HepG2 (cell line): ENCODE data around the gene COPS9. TPM values are rescaled to one million over a fixed set of nuclear protein-coding genes. Genes with fewer than 3 reads are reported as not detected.

Experiments used
- ARNT ChIP-seq: fragments of 450-650 bp; IDR thresholded peaks from 2 replicates; pipeline ENCODE4 v1.6.1; 2017
- ARNT2 ChIP-seq: sonication (generic); formaldehyde crosslinking; IDR thresholded peaks from 2 replicates; pipeline ENCODE4 v1.8.0; 2022; ENCODE audit warnings: mild to moderate bottlenecking, low read depth, missing genetic modification reagents, moderate library complexity
- BCLAF1 ChIP-seq: fragments of 450-650 bp; IDR thresholded peaks from 2 replicates; pipeline ENCODE4 v1.6.1; 2017; ENCODE audit warnings: mild to moderate bottlenecking
- CSRNP1 ChIP-seq: sonication (generic); formaldehyde crosslinking; IDR thresholded peaks from 2 replicates; pipeline ENCODE4 v1.8.1; 2023; ENCODE audit warnings: mild to moderate bottlenecking, missing genetic modification reagents
- FLYWCH1 ChIP-seq: sonication (generic); formaldehyde crosslinking; IDR thresholded peaks from 2 replicates; pipeline ENCODE4 v1.8.1; 2023; ENCODE audit warnings: mild to moderate bottlenecking, missing genetic modification reagents
- GATA4 ChIP-seq: sonication (generic); IDR thresholded peaks from 2 replicates; pipeline ENCODE4 v1.6.1; 2016; ENCODE audit warnings: antibody characterized with exemption, low read depth, borderline replicate concordance
- HOXA7 ChIP-seq: sonication (generic); formaldehyde crosslinking; IDR thresholded peaks from 2 replicates; pipeline ENCODE4 v1.8.1; 2022; ENCODE audit warnings: mild to moderate bottlenecking, missing genetic modification reagents, moderate library complexity
- JUN ChIP-seq: sonication (generic); formaldehyde crosslinking; IDR thresholded peaks from 2 replicates; pipeline ENCODE4 v1.4.0; 2020; ENCODE audit warnings: mild to moderate bottlenecking, missing genetic modification reagents
- KDM2A ChIP-seq: sonication (generic); formaldehyde crosslinking; IDR thresholded peaks from 2 replicates; pipeline ENCODE4 v1.4.0; 2020; ENCODE audit warnings: low read depth, missing genetic modification reagents, borderline replicate concordance
- PAF1 ChIP-seq: IDR thresholded peaks from 2 replicates; pipeline ENCODE4 v1.6.1; 2016; ENCODE audit warnings: missing genetic modification reagents, missing compliant biosample characterization
- PRDM4 ChIP-seq: sonication (generic); formaldehyde crosslinking; IDR thresholded peaks from 2 replicates; pipeline ENCODE4 v1.9.0; 2021; ENCODE audit warnings: missing genetic modification reagents, borderline replicate concordance
- SP140L ChIP-seq: sonication (generic); formaldehyde crosslinking; IDR thresholded peaks from 2 replicates; pipeline ENCODE4 v1.4.0; 2020; ENCODE audit warnings: missing genetic modification reagents, borderline replicate concordance
- THAP7 ChIP-seq: sonication (generic); formaldehyde crosslinking; IDR thresholded peaks from 2 replicates; pipeline ENCODE4 v1.8.1; 2023; ENCODE audit warnings: mild to moderate bottlenecking, missing genetic modification reagents
- THAP8 ChIP-seq: sonication (generic); formaldehyde crosslinking; IDR thresholded peaks from 2 replicates; pipeline ENCODE4 v1.5.1; 2020; ENCODE audit warnings: missing genetic modification reagents, mild to moderate bottlenecking, borderline replicate concordance
- THYN1 ChIP-seq: sonication (generic); formaldehyde crosslinking; IDR thresholded peaks from 2 replicates; pipeline ENCODE4 v1.8.1; 2023; ENCODE audit warnings: low read depth, mild to moderate bottlenecking, moderate library complexity, missing genetic modification reagents, borderline replicate concordance
- YEATS4 ChIP-seq: sonication (generic); formaldehyde crosslinking; IDR thresholded peaks from 2 replicates; pipeline ENCODE4 v1.4.0; 2020; ENCODE audit warnings: missing genetic modification reagents, borderline replicate concordance
- ZBTB3 ChIP-seq: sonication (generic); formaldehyde crosslinking; IDR thresholded peaks from 2 replicates; pipeline ENCODE4 v1.4.0; 2020; ENCODE audit warnings: low read depth, mild to moderate bottlenecking, moderate library complexity, missing genetic modification reagents, borderline replicate concordance
- ZC3H13 ChIP-seq: sonication (generic); formaldehyde crosslinking; IDR thresholded peaks from 2 replicates; pipeline ENCODE4 v1.8.1; 2023; ENCODE audit warnings: mild to moderate bottlenecking, missing genetic modification reagents, moderate library complexity
- ZFYVE20 ChIP-seq: sonication (generic); formaldehyde crosslinking; IDR thresholded peaks from 2 replicates; pipeline ENCODE4 v1.8.0; 2023; ENCODE audit warnings: low read depth, mild to moderate bottlenecking, moderate library complexity, missing genetic modification reagents, borderline replicate concordance
- ZNF20 ChIP-seq: sonication (generic); formaldehyde crosslinking; IDR thresholded peaks from 2 replicates; pipeline ENCODE4 v1.4.0; 2020; ENCODE audit warnings: mild to moderate bottlenecking, moderate library complexity, missing genetic modification reagents
- ZNF570 ChIP-seq: sonication (generic); formaldehyde crosslinking; IDR thresholded peaks from 2 replicates; pipeline ENCODE4 v1.4.0; 2020; ENCODE audit warnings: mild to moderate bottlenecking, missing genetic modification reagents, borderline replicate concordance
- polyA plus RNA-seq, 8 experiments: library from polyadenylated mRNA; depleted of rRNA in 3 of 8; stranded (reverse) in 7 of 8; unstranded in 1 of 8; fragments of >200 nt; fragmentation: Illumina TruSeq in 4 of 8; extraction: Trizol in 4 of 8; gene quantifications; 2 replicates each; pipeline versions ENCODE4 v1.2.1 to v1.2.3, GENCODE V29; 2011 to 2016; ENCODE audit warnings: low read depth in 4 of 8, missing spikeins in 1 of 8, mixed read lengths in 1 of 8; ENCODE audit not compliant: insufficient read depth in 1 of 8
- total RNA-seq, 5 experiments: library from RNA; depleted of rRNA; stranded (reverse); fragments of >200 nt; fragmentation: Illumina TruSeq; extraction: Trizol; gene quantifications; 2 replicates each; pipeline ENCODE4 v1.2.3, GENCODE V29; 2016; ENCODE audit warnings: low read depth in 1 of 5

The COPS9 gene
- total and polyA plus RNA-seq, 2 of the 13 experiments (the other 11 are each of a cell fraction or from before 2014, with no cell fraction given): 180 to 247 TPM

GRCh38 chr2:240136013-240136670, at the start of gene COPS9 (continued):
- TF ChIP-seq GATA4: peak; percentile 44; the same call in 1 of the 2 replicates
- no peak for TF ChIP-seq PRDM4 (CRISPR knock-in tag)
- TF ChIP-seq THAP8 (CRISPR knock-in tag): no peak
- TF ChIP-seq SP140L (CRISPR knock-in tag): no peak
- TF ChIP-seq ZNF570 (CRISPR knock-in tag): no peak
- 0 out of 2 replicates have a peak, but pooled peaks have one; percentile 31 for TF ChIP-seq HOXA7 (CRISPR knock-in tag)
- TF ChIP-seq THYN1: no peak
- TF ChIP-seq ZNF20 (CRISPR knock-in tag): no peak
- no peak for TF ChIP-seq ARNT
- peak; percentile 68; the same call in 1 of the 2 replicates for TF ChIP-seq THAP7 (CRISPR knock-in tag)
- TF ChIP-seq FLYWCH1 (CRISPR knock-in tag): no peak
- TF ChIP-seq ZC3H13: peak; percentile 32; the same call in 1 of the 2 replicates
- 0 out of 2 replicates have a peak, but pooled peaks have one; percentile 45 for TF ChIP-seq JUN (CRISPR knock-in tag)
- no peak for TF ChIP-seq PAF1 (CRISPR knock-in tag)
- TF ChIP-seq ZFYVE20 (CRISPR knock-in tag): no peak
- TF ChIP-seq YEATS4 (CRISPR knock-in tag): peak; percentile 91
- peak; percentile 82; the same call in 1 of the 2 replicates for TF ChIP-seq CSRNP1
- peak; percentile 96 for TF ChIP-seq KDM2A (CRISPR knock-in tag)
- TF ChIP-seq BCLAF1: no peak
- TF ChIP-seq ARNT2 (CRISPR knock-in tag): peak; percentile 92
- TF ChIP-seq ZBTB3 (CRISPR knock-in tag): peak; percentile 84; the same call in 1 of the 2 replicates
